HUDEP-2 (cell line): ENCODE measurements around the gene HPX.

ENCODE experiments used
- DNase-seq, 76 experiments: peaks; one replicate each; lab custom pipeline; 2025; ENCODE audit not compliant: unreplicated experiment in 76 of 76; lab: John Stamatoyannopoulos, UW

The HPX gene

DNA sequence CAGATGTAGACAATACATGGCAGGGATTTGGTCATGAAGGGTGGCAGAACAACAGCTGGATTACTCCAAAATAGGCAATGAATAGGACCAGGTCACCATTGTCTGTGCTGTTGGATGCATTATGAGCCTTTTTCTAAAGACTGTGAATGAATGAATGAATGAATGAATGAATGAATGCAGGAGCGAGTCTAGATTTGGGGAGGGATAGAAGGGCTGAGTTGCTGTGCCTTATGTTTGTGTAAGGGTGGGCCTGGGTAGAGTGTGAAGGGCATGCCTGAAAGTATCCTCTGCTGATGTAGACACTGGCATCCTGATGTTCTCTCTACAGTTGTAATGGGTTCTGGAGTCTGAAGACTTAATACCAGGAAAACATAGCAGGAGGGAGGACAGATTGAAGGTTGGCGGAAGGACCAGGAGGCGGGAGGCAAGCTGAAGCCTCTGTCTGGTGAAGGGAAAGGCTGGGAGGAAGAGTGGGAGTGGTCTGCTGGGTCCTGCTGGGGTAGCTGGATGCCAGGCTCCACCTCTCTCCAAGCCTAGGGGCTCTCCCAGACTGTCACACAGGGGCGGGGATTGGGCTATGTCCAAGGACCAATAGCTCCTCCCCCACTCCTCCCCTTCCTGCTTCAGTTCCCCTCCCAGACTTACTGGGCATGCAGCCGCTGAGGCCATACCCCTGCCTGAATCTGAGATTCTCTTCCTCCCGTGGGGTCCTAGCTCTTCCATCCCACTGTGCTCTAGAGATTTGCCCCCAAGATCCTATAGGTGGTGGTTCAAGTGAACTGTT, 28.1 kb upstream of the HPX start:
- DNase-seq = peak in 56 of 76 experiments; percentile 2 to 63 (median 31)

DNA sequence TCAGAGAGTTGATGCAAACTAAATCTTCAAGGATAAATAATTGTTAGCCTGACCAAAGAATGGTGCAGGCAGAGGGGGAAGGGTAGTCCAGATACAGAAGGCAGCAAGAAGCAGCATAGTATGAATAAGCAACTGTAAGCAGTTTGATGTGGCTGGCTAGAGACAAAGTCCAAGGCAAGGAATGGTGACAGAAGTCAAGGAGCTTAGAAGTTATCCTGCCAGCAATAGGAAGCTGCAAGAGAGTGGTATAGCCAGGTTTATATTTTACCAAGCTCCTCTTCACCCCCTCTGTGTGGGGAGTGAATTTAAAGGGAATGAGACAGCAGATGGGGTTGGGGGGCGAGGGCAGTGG, 18.3 kb upstream of the HPX start:
- DNase-seq = no peak

DNA sequence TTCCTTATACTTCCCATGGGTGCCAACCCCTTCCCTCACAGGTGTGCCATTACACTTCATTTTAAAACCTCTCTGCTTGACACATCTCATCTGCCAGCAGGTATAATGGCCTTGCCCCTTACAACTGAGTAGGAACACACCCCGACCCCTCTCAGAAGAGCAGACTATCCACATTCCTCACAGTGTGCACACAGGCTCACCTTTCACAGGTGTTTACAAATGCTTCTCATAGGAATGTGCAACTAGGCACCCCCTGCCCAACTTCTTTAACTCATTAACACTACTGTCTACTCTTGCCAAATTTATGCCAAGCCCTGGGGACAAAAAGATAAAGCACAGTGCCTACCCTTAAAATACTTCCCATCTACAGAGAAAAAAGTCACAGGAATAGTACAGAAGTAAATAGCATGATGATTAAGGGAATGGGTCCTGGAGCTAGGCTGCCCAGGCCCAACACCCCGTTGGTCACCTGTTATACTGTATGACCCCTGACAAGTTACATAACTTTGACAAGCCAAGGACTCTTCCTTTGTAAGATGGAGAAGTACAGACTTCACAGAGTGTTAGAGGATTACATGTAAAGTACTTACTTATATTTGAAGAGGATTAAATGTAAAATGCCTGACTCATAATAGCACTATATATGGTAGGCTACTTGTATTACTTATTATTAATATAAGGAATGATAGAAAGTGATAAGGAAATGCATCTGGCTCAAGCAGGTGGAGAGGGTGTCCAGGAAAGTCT, 17.7 kb upstream of the HPX start:
- no peak for DNase-seq

DNA sequence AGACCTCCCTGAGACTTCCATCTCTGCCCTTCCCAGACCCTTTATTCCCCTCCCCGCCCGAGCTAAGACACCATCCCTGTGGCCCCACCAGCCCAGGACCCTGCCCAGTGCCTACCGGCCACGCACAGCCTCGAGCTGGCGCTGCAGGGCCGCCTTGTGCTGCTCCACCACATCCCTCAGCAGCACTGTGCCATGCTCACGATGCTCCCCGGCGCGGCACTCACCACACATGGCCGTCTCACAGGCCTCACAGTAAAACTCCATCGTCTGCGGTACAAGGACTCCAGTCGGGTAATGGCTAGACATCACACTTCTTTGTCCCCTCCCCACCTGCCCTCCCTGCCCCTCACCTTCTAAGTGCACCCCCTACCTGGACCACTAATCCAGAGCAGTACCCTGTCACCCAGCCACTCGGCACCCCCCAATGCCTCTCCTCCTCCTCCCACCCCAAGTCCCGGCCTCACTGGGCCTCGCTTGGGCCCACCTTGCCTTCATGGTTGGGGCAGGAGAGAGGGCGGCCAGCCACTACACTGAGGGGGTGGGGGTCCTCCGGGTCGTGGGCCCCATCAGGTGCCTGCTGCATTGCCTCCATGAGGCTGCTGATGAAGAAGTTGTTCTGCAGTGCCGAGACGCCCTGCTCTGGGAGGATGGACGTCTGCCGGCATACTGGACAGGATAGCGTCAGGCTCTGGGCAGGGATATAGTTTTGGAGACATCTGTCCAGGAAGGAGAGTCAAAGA, 17.0 kb upstream of the HPX start:
- DNase-seq = no peak

DNA sequence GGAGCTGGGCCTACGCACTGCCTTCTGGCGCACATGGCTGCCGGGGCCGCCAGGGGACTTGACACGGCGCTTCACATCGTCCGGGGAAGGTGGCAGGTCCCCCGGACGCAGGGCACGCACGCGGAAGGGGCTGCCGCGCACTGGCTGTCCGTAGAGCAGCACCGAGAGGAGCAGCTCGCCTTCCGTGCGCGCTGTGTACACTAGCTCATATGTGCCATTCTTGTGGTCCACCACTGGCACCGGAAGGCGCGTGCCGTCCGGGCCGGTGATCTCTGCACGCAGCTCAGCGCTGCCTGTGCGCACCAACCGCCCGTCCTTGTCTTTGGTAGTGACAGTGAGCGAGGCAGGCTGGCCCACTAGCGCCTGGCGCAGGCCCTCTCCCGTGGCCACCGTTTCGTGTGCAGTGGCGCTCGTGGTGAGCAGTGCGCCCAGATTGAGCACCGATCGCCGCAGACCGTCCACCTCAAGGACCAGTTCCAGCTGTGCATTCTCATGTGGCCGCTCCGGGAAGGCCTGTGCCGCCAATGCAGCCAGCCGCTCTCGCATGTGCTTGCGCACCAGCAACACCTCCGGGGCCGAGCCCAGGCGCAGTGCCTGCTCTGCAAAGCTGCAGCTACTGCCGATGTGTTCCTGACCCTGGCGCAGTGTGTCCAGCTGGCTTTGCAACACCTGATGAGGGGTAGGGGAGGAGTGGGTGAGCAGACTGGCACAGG, 15.7 kb upstream of the HPX start:
- DNase-seq = no peak

DNA sequence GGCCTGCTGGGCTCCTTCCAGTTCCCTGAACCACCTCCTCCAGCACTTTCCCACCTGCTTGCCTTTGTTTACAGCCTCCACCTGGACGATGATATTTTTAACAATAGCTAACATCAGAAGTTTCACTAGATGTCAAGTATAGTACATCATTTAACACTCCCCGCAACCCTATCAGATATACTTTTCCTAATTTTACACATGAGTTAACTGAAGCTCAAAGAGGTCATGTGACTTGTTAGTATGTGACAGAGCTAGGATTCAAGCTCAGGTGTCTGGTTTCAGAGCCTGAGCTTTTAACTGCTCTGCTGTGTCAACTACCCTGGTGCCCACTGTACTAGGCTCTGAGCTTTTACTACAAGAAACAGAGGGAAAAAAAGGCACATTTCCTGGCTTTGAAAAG, 14.3 kb upstream of the HPX start:
- no peak for DNase-seq

DNA sequence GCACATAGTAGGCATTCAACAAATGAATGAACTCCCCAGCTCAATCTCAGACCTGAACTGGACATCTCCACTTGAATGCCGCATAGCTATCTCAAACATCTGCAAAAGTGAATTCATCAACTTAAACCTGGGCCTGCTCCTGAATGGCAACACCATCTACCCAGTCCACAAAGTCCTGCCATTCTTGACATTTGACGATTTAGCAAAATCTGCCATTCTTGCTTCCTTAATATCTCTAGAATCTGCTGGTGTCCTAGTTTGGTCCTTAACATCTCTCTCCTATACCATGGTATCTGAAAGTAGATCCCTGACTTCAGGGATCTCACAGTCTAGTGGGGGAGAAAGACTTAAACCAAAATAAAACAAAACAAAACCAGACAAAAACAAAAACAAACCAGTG, 12.4 kb upstream of the HPX start:
- no peak for DNase-seq

DNA sequence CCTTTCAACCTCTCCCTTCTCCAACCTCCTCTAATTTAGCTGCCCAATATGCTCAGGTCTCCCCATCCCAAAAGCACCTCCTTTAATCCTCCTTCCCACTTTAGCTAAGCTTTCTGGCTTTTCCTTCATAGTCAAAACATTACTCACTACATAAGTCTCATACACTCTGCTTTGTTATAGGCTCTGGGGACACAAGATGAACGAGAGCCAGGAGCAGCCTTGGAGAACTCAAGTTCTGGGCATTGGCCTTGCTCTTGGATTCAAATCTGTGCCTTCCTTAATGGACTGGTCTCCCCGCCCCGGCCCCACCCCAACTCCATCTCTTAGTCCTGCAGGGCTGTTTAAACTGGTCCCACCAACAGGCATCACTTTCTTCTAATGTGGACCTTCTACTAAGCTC, 11.4 kb upstream of the HPX start:
- no peak for DNase-seq

DNA sequence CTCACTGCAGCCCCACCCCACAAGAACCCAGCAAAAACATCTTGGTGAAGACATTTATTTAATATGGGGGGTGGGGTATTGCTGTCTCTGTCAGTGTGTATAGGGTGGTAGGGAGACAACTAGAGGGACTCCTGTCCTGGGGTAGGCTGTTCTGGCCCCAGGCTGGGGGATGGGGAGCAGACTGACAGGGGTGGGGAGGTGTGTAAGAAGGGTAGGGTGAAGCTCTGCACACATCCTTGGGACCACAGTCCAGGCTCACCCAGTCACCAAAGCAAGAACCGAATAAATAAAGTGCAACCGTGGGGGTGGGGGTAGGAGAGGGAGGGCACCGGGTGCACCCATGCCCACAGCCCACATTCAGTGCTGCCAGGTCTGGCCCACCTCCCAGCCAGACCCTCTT, 7.8 kb upstream of the HPX start:
- DNase-seq = no peak

DNA sequence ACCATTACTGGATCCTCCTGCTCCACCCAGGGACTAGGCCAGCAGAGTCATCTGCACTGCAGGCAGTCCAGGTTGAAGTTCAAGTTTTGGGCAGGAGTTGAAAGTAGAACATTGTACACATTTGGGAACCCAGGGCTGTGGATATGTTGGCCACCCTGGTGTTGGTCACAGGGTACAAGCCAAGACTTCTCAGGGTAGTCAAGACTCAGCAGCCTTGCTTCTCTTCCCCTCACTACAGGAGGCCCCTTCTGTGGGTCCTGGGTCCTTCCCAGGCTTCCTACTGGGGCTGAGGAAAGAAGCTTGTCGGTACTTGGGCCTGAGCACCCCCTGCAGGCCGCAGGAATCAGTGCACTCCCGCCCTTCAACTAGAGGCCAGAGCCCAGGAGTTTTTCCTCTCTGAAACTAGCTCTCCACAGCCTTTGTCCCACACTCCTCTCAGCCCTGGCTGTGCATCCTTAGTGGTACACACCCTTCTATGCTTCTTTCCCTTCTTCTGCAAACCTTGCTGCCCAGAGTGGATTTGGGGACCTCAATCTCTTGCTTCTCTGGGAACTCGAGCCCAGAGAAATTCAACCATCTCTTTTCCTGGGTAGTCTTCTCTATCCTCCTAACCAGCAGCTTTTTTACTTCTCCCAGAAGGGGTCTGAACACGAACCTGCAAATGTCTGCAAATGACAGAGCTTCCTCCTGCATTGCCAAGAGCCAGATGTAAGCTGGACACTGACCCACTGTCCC, 2.6 kb upstream of the HPX start:
- peak in 19 of 76 experiments; percentile 1 to 39 (median 19) for DNase-seq

DNA sequence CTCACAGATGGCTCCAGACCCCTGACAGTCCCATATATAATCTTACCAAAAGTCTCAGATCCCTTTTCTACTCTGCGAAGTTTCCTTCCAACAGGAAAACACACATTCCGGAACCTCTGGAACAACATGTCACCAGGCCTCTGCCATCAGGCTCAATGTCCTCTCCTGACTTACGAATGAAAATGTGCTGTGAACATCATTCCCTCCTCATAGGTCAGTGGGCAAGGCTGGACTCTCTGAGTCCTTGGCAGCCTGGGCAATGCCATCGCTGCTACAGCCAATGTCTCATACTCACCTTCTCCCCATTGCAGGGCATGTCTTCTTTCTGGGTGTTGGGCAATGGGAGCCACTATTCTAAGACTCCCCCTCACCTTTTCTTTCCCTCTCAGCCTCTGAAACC, 1.7 kb upstream of the HPX start:
- no peak for DNase-seq

DNA sequence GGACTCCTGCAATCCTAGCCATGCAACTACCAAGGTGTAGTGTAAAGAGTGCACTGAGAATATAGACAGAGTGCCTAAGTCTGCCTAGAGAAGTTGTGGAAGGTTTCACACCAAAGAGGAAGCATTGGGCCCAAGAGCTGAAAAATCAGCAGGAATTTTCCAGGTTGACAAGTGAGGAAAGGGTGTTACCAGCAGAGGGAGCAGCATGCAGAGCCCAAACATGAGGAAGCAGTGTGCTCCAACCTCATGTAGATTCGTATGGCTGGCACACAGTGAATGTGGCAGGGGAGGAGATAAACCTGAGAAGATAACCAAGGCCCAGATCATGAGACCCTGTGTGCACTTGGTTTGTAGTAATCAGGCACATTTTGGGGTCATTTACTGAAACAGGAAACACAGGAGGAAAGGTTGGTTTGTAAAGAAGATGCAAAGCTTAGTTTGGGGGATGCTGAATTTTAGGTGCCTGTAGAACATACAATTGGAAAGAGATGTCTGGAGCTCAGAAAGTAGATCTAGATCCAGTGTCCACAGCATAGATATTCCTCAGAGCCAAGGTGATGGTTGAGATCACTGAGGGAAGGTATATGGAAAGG, 1.7 kb downstream of the HPX start:
- peak in 64 of 76 experiments; percentile 7 to 75 (median 41) for DNase-seq

DNA sequence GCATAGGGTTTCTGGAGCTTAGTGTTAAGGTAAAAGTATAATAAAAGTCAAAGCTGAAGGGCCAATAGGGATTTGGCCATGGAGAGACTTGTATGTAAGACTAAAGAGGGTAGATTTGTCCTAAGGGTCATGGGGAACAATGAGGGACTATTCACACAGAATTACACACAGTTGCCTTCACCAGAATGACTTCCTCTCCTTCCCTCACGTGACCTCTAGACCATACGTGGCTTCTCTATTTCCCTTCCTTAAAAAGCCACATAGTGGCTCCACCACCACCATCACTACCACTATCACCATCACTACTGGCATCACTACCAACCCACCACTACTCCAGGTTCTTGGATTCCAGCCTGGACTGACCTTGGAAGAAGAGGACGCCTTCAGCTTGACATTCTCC, 2.8 kb downstream of the HPX start:
- DNase-seq = no peak

DNA sequence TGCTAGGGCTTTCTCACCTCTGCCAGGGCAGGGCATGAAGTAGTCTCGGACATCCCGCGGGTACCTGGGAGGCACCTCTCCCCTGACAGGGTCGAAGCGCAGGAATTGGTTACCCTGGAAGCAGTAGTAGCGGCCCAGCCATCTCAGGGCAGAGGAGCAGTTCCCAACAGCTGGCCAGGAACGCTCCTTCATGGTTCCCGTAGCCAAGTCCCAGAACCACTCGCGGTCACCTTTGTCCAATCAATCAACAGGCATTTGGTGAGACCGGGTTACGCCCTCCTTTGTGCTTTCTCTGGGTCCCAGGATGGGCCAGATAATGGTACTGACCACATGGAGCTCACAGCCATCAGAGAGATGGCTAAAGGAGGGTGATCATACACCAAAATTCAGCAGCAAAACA, 3.4 kb downstream of the HPX start:
- DNase-seq = no peak

DNA sequence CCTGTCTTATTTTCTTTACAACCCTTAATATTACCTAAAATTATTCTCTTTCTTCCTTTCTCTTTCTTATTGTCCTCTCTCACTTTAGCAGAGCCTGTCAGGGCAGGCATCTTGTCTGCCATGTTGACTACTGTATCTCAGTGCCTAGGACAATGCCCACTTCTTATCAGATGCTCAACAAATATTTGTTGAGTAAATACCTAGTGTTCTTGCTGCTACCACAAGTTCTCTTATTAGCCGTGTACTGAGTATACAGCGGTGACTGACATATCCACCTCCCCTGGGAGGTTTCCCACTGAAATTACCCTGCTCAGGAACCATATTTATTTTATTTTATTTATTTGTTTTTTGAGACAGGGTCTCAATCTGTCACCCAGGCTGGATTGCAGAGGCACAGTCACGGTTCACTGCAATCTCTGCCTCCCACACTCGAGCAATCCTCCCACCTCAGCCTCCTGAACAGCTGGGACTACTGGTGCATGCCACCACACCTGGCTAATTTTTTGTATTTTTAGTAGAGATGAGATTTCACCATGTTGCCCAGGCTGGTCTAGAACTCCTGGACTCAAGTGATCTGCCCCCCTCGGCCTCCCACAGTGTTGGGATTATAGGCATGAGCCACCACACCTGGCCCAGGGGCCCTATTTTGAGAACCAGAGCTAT, 6.7 kb downstream of the HPX start:
- DNase-seq = no peak

DNA sequence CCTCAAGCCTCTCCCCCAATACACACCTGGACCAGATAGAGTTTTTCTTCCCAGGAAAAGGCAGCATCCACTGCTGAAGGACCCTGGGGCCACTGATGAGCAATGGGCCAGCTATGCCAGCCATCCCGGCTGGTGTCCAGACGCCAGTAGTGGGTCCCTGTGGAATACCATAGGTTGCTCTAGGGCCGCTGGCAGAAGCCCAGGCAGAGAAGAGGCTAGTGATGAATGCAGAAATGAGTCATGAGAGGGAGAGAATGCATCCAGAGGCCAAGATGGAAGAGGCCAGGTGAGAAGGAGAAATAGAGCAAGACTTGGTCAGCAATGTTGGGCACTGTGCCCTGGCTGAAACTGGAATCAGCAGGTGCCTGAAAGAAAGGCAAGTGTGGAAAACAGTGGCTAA, 8.9 kb downstream of the HPX start:
- no peak for DNase-seq

DNA sequence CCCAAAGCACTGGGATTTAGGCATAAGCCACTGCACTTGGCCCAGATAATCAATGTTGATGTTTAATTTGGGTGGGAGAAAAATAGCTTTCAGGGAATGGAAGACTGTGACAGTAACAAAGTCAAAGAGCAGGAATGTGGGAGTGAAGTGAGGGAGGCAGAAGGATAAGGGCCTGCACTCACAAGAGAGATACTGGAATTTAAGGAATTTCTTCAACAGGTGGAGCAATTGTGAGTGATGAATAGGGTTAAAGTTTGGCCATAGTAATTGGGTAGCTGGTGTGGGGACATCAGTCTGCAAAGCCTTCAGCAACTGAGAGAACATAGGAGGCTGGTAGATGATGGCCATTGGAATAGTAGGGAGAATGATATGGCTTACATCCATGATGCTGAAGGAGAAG, 13.3 kb downstream of the HPX start:
- no peak for DNase-seq

DNA sequence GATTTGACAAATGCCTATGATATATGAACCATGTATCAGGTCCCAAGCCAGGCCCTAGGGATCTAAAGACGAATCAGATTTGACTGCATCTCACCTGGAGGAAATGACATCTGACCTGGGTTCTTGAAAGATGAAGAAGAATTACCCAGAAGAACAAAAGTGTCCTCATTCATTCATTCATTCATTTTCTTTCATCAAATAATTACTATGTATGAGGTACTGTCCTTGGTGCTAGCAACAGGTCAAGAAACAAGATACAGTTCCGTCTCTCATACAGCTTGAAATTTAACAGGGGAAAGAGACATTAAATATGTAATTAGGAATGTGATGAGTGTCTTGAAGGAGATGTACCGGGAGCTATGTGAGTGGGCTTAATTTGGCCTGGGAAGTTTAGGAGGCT, 20.1 kb downstream of the HPX start:
- no peak for DNase-seq

DNA sequence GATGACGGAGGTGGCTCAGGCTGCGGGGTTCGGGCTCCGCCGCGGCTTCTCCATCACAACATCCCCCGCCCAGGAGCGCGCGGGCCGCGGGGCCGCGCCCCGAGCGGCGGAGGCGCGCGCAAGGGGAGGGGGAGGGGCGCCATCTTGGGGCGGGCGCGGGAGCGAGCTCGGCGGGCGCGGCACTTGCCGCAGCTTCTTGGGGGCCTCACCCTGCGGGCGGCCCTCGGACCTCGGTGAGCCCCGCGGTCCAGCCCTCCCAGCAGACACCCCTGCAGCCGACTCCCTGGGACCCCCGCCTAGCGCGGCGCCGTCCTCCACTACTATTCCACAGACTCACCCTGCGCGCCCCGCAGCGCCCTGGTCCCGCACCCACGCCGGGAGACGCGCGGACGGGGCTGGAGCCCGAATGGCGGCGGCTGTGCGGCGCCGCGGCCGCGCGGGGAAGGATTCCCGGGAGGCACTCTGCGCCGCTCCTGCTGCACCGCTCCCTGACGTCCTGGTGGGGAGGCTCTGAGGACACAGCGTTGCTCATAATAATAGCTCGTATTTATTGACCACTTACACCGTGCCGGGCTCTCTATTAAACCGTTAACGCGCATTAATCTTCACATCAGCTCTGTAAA, 21.7 kb downstream of the HPX start, which contains the start of gene APBB1:
Gene APBB1, minus strand, starts transcription at position 86 of the 623 bp plus-strand sequence. CDS start 7,747 bp downstream, outside the sequence.
- DNase-seq = peak in 22 of 76 experiments; percentile 6 to 27 (median 14)
